NOMO-1 treated with DMSO at 0.1 percent for 48 hours (cell line): Measurements from ENCODE around the gene LYRM2.
"Not testable (repeated sequence)": the region's sequence is repeated elsewhere in the genome, so short reads cannot be mapped to it uniquely, and the experiment has no call there.

Experiments used
- DNase-seq: peaks from one replicate; lab custom pipeline; 2025; ENCODE audit not compliant: unreplicated experiment; lab: John Stamatoyannopoulos, UW

LYRM2 gene

GRCh38 chr6:89649682-89650081, 11.1 kb upstream of the LYRM2 start:
- DNase-seq: no peak

- DNase-seq: no peak
Measured at GRCh38 chr6:89644864-89645263, 6.3 kb upstream of the LYRM2 start.

GRCh38 chr6:89643406-89643805, 4.9 kb upstream of the LYRM2 start:
- no peak for DNase-seq

- no peak for DNase-seq
Measured at GRCh38 chr6:89642956-89643355, 4.4 kb upstream of the LYRM2 start.

GRCh38 chr6:89641581-89641980, 3.0 kb upstream of the LYRM2 start:
- DNase-seq: not testable (repeated sequence)

GRCh38 chr6:89640804-89641203, 2.3 kb upstream of the LYRM2 start:
- no peak for DNase-seq

- DNase-seq: no peak
Measured at GRCh38 chr6:89637960-89638319, 607 bp downstream of the LYRM2 start.

GRCh38 chr6:89636412-89636811, 2.1 kb downstream of the LYRM2 start:
- not testable (repeated sequence) for DNase-seq

GRCh38 chr6:89630488-89630887, 8.1 kb downstream of the LYRM2 start:
- no peak for DNase-seq

GRCh38 chr6:89623749-89624148, 14.8 kb downstream of the LYRM2 start:
- DNase-seq: no peak

GRCh38 chr6:89619567-89619966, 19.0 kb downstream of the LYRM2 start:
- no peak for DNase-seq

GRCh38 chr6:89618026-89618425, 20.5 kb downstream of the LYRM2 start:
- DNase-seq: no peak

- no peak for DNase-seq
Measured at GRCh38 chr6:89616531-89616930, 22.0 kb downstream of the LYRM2 start.

- no peak for DNase-seq
Measured at GRCh38 chr6:89615882-89616281, 22.7 kb downstream of the LYRM2 start.

- DNase-seq: no peak
Measured at GRCh38 chr6:89613790-89614189, 24.8 kb downstream of the LYRM2 start.

- DNase-seq: no peak
Measured at GRCh38 chr6:89612121-89612520, 26.4 kb downstream of the LYRM2 start.

GRCh38 chr6:89611666-89612065, 26.9 kb downstream of the LYRM2 start:
- DNase-seq: peak; percentile 22

- peak; percentile 58 for DNase-seq
Measured at GRCh38 chr6:89610149-89610642, 28.4 kb downstream of the LYRM2 start.

GRCh38 chr6:89605861-89606260, 32.7 kb downstream of the LYRM2 start:
- no peak for DNase-seq

- DNase-seq: no peak
Measured at GRCh38 chr6:89604653-89605052, 33.9 kb downstream of the LYRM2 start.

- no peak for DNase-seq
Measured at GRCh38 chr6:89602166-89602565, 36.4 kb downstream of the LYRM2 start.

GRCh38 chr6:89599727-89600126, 38.8 kb downstream of the LYRM2 start:
- DNase-seq: no peak

GRCh38 chr6:89597988-89598387, 40.6 kb downstream of the LYRM2 start:
- DNase-seq: peak; percentile 63

- DNase-seq: no peak
Measured at GRCh38 chr6:89597372-89597771, 41.2 kb downstream of the LYRM2 start.
